Measurements from ENCODE around the gene NPIPB5.
"Not testable (repeated sequence)": the region's sequence is repeated elsewhere in the genome, so short reads cannot be mapped to it uniquely, and the experiment has no call there.

GRCh38 chr16:22546630-22547029, 35.9 kb downstream of the NPIPB5 start:
- not testable (repeated sequence) for TF ChIP-seq CTCF (tag by site-specific recombination; IDR thresholded peaks at IDR 0.05); ZNF292 (tag by site-specific recombination; IDR thresholded peaks at IDR 0.05; ENCODE audit: borderline replicate concordance, low read depth); TCF7L2 (IDR thresholded peaks at IDR 0.05; ENCODE audit: borderline replicate concordance, low read depth, low read length); ZBTB11 (tag by site-specific recombination; conservative IDR thresholded peaks at IDR 0.05; ENCODE audit: low read depth); ZNF501 (tag by site-specific recombination; IDR thresholded peaks at IDR 0.05); KLF10 (tag by site-specific recombination; IDR thresholded peaks at IDR 0.05)
